WTC11 (cell line): ENCODE results near the gene CCM2L. TPM values are rescaled to one million over a fixed set of nuclear protein-coding genes. Genes with fewer than 3 reads are reported as not detected.

Experiments
- ATAC-seq: fragments of 200-7000 bp; cut with Tn5 transposase; 2 replicates; pipeline ENCODE4 v1.10.0; 2021; ENCODE audit warnings: mild to moderate bottlenecking, moderate library complexity
- CTCF ChIA-PET: fragments of 300-600 bp; sonication (Branson Sonifier 250); formaldehyde crosslinking; loops from one replicate; lab custom pipeline; 2021; ENCODE audit warnings: antibody characterized with exemption; lab: Charles Lee
- POLR2A ChIA-PET: fragments of 350-600 bp; sonication (Branson Sonifier 250); formaldehyde crosslinking; loops from one replicate; lab custom pipeline; 2021; ENCODE audit warnings: antibody characterized with exemption; lab: Charles Lee
- DNase-seq: peaks from one replicate; pipeline ENCODE4 v3.0.0; 2021; ENCODE audit warnings: low spot score
- H3K27ac Mint-ChIP-seq: 2 replicates; pipeline ENCODE4 v1.8.0; 2021; ENCODE audit warnings: mixed read lengths
- H3K27me3 Mint-ChIP-seq: 2 replicates; pipeline ENCODE4 v1.8.0; 2021; ENCODE audit warnings: low read depth, mild to moderate bottlenecking, moderate library complexity, mixed read lengths
- H3K36me3 Mint-ChIP-seq: 2 replicates; pipeline ENCODE4 v1.8.0; 2021; ENCODE audit warnings: mixed read lengths
- H3K4me1 Mint-ChIP-seq: 2 replicates; pipeline ENCODE4 v1.8.0; 2022; ENCODE audit warnings: mixed read lengths
- H3K4me3 Mint-ChIP-seq: 2 replicates; pipeline ENCODE4 v1.8.0; 2021; ENCODE audit warnings: mild to moderate bottlenecking, moderate library complexity, mixed read lengths
- H3K9me3 Mint-ChIP-seq: 2 replicates; pipeline ENCODE4 v1.8.0; 2021; ENCODE audit warnings: mixed read lengths
- CREB1 ChIP-seq: sonication (generic); formaldehyde crosslinking; IDR thresholded peaks from 2 replicates; pipeline ENCODE4 v1.8.0; 2023; ENCODE audit warnings: mild to moderate bottlenecking, missing genetic modification reagents
- FOXJ3 ChIP-seq: sonication (generic); formaldehyde crosslinking; IDR thresholded peaks from 2 replicates; pipeline ENCODE4 v1.9.0; 2021; ENCODE audit warnings: missing genetic modification reagents, mild to moderate bottlenecking, borderline replicate concordance
- FOXK1 ChIP-seq: sonication (generic); formaldehyde crosslinking; IDR thresholded peaks from 2 replicates; pipeline ENCODE4 v1.8.0; 2022; ENCODE audit warnings: mild to moderate bottlenecking, moderate library complexity, missing genetic modification reagents
- GABPB1 ChIP-seq: sonication (generic); formaldehyde crosslinking; IDR thresholded peaks from 2 replicates; pipeline ENCODE4 v1.8.1; 2023; ENCODE audit warnings: mild to moderate bottlenecking, missing genetic modification reagents
- HMGA2 ChIP-seq: fragments of 250-450 bp; sonication (Bioruptor Pico); IDR thresholded peaks from 2 replicates; pipeline ENCODE4 v1.4.0; 2021; ENCODE audit warnings: mild to moderate bottlenecking, moderate library complexity
- NFATC4 ChIP-seq: fragments of 250-450 bp; sonication (Bioruptor Pico); IDR thresholded peaks from 2 replicates; pipeline ENCODE4 v1.9.0; 2021; ENCODE audit warnings: mild to moderate bottlenecking
- NR1H2 ChIP-seq: sonication (generic); formaldehyde crosslinking; IDR thresholded peaks from 2 replicates; pipeline ENCODE4 v1.9.0; 2021; ENCODE audit warnings: mild to moderate bottlenecking, moderate library complexity, missing genetic modification reagents
- PRDM15 ChIP-seq: sonication (generic); formaldehyde crosslinking; IDR thresholded peaks from 2 replicates; pipeline ENCODE4 v1.8.0; 2022; ENCODE audit warnings: missing genetic modification reagents
- PREB ChIP-seq: sonication (generic); formaldehyde crosslinking; IDR thresholded peaks from 2 replicates; pipeline ENCODE4 v1.8.1; 2022; ENCODE audit warnings: mild to moderate bottlenecking, missing genetic modification reagents, moderate library complexity, borderline replicate concordance
- RELA ChIP-seq: sonication (generic); formaldehyde crosslinking; IDR thresholded peaks from 2 replicates; pipeline ENCODE4 v1.8.1; 2022; ENCODE audit warnings: missing genetic modification reagents, mild to moderate bottlenecking, borderline replicate concordance
- TEAD4 ChIP-seq: sonication (generic); formaldehyde crosslinking; IDR thresholded peaks from 2 replicates; pipeline ENCODE4 v1.8.0; 2022; ENCODE audit warnings: mild to moderate bottlenecking, missing genetic modification reagents
- ZNF121 ChIP-seq: sonication (generic); formaldehyde crosslinking; IDR thresholded peaks from 2 replicates; pipeline ENCODE4 v1.8.0; 2023; ENCODE audit warnings: missing genetic modification reagents
- ZNF512 ChIP-seq: sonication (generic); formaldehyde crosslinking; IDR thresholded peaks from 2 replicates; pipeline ENCODE4 v1.8.1; 2022; ENCODE audit warnings: missing genetic modification reagents, borderline replicate concordance
- total RNA-seq: library from RNA; stranded (reverse); gene quantifications from 3 replicates; pipeline ENCODE4 v1.2.3, GENCODE V29; 2021
- TF ChIP-seq, protein P1 (sequence below): sonication (generic); formaldehyde crosslinking; IDR thresholded peaks from 2 replicates; pipeline ENCODE4 v1.8.0; 2022; ENCODE audit warnings: mild to moderate bottlenecking, missing genetic modification reagents
- TF ChIP-seq, protein P2 (sequence below): sonication (generic); formaldehyde crosslinking; IDR thresholded peaks from 2 replicates; pipeline ENCODE4 v1.8.0; 2023; ENCODE audit warnings: missing genetic modification reagents
- TF ChIP-seq, protein P3 (sequence below): fragments of 250-450 bp; sonication (Bioruptor Pico); IDR thresholded peaks from 2 replicates; pipeline ENCODE4 v1.9.0; 2021; ENCODE audit warnings: mild to moderate bottlenecking, borderline replicate concordance

CCM2L gene
- total RNA-seq, 1 experiment from 2014 or later = 7.8 TPM

DNA sequence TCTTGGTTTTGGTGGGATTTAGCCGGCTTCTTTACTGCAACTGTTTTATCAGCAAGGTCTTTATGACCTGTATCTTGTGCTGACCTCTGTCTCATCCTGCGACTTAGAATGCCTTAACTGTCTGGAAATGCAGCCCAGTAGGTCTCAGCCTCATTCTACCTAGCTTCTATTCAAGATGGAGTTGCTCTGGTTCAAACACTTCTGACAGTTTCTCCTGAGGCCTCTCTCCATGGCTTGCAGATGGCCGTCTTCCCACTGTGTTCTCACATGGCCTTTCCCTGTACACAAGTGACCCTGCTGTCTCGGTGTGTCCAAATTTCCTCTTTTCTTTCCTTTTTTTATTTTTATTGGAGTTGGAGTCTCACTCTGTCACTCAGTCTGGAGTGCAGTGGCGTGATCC is 4.2 kb upstream of the CCM2L start:
- Mint-ChIP-seq H3K36me3 (no peaks in the 10 kb centered on the region), H3K27ac (no peak overlapping the region), H3K4me1 (peaks cover 38% of the 10 kb centered on the region), H3K9me3 (no peaks in the 10 kb centered on the region), H3K4me3 (no peak overlapping the region), H3K27me3 (peaks cover 2% of the 10 kb centered on the region; the same call in 1 of the 2 replicates)
- ATAC-seq (no peak), DNase-seq (no peak)
- ChIA-PET POLR2A (no interaction called here), CTCF (interaction anchor here (1.6 kb wide), 1 partner anchor 12 kb away, joined by 9 read pairs; no protein-coding TSS in a partner anchor)
- TF ChIP-seq RELA = no peak
- TF ChIP-seq PREB (CRISPR knock-in tag) = no peak
- no peak for TF ChIP-seq TEAD4 (CRISPR knock-in tag)
- no peak for TF ChIP-seq CREB1 (CRISPR knock-in tag)
- no peak for TF ChIP-seq GABPB1 (CRISPR knock-in tag)
- TF ChIP-seq FOXK1 = no peak
- TF ChIP-seq ZNF121 (CRISPR knock-in tag) = no peak
- TF ChIP-seq NFATC4 = no peak
- TF ChIP-seq, protein P1, sequence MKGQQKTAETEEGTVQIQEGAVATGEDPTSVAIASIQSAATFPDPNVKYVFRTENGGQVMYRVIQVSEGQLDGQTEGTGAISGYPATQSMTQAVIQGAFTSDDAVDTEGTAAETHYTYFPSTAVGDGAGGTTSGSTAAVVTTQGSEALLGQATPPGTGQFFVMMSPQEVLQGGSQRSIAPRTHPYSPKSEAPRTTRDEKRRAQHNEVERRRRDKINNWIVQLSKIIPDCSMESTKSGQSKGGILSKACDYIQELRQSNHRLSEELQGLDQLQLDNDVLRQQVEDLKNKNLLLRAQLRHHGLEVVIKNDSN (CRISPR knock-in tag) = no peak

DNA sequence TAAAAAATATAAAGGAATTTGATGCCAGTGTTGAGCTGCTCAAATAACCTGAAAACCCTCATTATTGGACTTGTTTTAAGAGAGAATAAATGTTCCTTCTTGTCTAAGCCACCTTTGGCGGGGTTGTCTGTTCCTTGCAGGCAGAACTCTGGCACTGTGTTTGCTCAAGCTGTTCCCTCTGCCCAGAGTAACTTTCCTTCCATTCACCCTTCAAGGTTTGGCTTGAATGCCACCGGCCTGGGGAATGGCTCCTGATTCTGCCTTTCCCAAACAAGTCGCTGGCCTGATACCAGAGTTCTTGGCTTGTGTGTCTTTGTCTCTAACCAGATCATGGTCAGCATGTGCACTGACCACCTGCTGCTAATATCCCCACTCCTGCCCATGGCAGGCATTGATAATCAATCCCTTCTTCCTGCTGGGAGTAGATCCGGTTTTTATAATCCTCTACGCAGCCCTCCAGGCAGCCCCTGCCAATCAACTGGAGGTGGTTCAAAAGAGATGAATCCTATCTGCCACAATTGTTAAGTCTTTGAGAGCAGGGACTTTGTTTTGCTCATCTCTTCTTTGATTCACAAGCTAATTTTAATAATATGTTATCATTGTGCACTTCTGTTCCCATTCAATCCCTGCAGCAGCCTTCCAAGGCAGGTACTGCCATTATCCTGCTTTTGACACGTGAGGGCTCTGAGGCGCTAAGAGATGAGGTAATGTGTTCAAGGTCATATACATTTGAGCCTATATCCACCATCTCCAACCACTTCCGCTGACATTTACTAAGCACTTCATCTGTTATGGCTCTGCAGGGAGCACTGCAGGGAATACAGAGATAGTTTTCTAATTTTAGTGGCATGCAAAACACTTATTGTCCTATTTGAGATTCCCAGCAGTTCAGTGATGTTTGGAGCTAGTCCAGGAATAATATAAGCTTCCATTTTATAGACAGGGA is 3.1 kb upstream of the CCM2L start:
- Mint-ChIP-seq H3K4me1 (peaks cover 45% of the 10 kb centered on the region), H3K36me3 (no peaks in the 10 kb centered on the region), H3K27ac (peak overlapping the region; percentile 79), H3K4me3 (no peak overlapping the region), H3K27me3 (no peaks in the 10 kb centered on the region; the same call in 1 of the 2 replicates), H3K9me3 (no peaks in the 10 kb centered on the region)
- no peak for ATAC-seq
- POLR2A ChIA-PET = interaction anchor here (1.0 to 1.3 kb wide), 2 partner anchors 11 to 12 kb away, joined by 4 to 8 read pairs; no protein-coding TSS in a partner anchor
- DNase-seq = no peak
- CTCF ChIA-PET = interaction anchor here (0.6 to 2.5 kb wide), 15 partner anchors 10 to 449 kb away, joined by 3 to 48 read pairs (median 6); partner anchors contain the start of gene PDRG1
- TF ChIP-seq PRDM15 (CRISPR knock-in tag) (no peak), ZNF512 (CRISPR knock-in tag) (no peak), HMGA2 (CRISPR knock-in tag) (no peak), NR1H2 (CRISPR knock-in tag) (no peak), FOXJ3 (CRISPR knock-in tag) (no peak)
- TF ChIP-seq, protein P2, sequence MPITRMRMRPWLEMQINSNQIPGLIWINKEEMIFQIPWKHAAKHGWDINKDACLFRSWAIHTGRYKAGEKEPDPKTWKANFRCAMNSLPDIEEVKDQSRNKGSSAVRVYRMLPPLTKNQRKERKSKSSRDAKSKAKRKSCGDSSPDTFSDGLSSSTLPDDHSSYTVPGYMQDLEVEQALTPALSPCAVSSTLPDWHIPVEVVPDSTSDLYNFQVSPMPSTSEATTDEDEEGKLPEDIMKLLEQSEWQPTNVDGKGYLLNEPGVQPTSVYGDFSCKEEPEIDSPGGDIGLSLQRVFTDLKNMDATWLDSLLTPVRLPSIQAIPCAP (CRISPR knock-in tag) = no peak
- TF ChIP-seq, protein P3, sequence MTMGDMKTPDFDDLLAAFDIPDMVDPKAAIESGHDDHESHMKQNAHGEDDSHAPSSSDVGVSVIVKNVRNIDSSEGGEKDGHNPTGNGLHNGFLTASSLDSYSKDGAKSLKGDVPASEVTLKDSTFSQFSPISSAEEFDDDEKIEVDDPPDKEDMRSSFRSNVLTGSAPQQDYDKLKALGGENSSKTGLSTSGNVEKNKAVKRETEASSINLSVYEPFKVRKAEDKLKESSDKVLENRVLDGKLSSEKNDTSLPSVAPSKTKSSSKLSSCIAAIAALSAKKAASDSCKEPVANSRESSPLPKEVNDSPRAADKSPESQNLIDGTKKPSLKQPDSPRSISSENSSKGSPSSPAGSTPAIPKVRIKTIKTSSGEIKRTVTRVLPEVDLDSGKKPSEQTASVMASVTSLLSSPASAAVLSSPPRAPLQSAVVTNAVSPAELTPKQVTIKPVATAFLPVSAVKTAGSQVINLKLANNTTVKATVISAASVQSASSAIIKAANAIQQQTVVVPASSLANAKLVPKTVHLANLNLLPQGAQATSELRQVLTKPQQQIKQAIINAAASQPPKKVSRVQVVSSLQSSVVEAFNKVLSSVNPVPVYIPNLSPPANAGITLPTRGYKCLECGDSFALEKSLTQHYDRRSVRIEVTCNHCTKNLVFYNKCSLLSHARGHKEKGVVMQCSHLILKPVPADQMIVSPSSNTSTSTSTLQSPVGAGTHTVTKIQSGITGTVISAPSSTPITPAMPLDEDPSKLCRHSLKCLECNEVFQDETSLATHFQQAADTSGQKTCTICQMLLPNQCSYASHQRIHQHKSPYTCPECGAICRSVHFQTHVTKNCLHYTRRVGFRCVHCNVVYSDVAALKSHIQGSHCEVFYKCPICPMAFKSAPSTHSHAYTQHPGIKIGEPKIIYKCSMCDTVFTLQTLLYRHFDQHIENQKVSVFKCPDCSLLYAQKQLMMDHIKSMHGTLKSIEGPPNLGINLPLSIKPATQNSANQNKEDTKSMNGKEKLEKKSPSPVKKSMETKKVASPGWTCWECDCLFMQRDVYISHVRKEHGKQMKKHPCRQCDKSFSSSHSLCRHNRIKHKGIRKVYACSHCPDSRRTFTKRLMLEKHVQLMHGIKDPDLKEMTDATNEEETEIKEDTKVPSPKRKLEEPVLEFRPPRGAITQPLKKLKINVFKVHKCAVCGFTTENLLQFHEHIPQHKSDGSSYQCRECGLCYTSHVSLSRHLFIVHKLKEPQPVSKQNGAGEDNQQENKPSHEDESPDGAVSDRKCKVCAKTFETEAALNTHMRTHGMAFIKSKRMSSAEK = no peak
